Caki2 (cell line): ENCODE data around the gene SLC35B1. TPM values are rescaled to one million over a fixed set of nuclear protein-coding genes. Genes with fewer than 3 reads are reported as not detected.

Experiments used
- DNase-seq: peaks from one replicate; pipeline ENCODE4 v3.0.0-alpha.2; 2015; ENCODE audit warnings: low read depth
- in situ Hi-C: cut with HindIII; loops from 2 replicates; pipeline ENCODE4 v1.10.0; 2016; ENCODE audit warnings: low sequenced_read_pairs, low pct_unique_long_range_greater_than_20kb, mixed read lengths
- total RNA-seq: library from RNA; depleted of rRNA; stranded (reverse); fragments of >200 nt; shearing (Covaris generic); gene quantifications from 2 replicates; pipeline ENCODE4 v1.2.3, GENCODE V29; 2014; ENCODE audit warnings: low replicate concordance

Gene SLC35B1
- total RNA-seq, 1 experiment from 2014 or later = 106 TPM

DNA sequence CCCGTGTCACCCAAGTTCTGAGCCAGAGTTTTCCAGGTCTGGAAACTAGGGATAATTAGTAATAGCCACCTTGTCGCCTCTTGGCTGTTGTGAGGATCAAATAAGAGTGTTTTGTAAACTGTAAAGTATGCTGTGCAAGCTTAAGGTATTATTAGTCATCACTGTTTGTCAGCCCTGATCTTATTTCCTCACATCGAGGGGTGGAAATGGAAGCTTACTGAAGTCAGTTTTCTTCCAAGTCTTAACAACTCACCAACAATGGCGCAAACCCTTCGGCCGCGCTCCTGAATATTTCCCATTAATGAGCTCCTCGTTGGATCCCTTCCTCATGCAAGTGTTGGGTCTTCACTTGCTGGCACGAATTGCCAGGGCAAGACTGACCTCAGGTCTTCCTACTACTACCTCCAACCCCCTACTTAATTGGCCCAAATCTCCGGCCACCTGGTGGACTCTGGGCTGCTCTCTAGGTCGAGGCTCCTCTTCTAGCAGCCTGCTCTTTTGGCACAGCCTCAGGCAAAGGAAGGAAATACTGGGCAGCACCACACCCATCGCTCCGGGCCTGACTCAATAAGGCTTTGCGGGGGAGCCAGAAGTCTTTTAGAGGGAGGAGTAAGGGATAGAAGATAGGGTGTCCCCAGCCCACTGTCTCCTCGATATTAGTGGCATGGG lies 885 bp upstream of the SLC35B1 start:
- in situ Hi-C loops = no loop called here
- peak; percentile 14 for DNase-seq

DNA sequence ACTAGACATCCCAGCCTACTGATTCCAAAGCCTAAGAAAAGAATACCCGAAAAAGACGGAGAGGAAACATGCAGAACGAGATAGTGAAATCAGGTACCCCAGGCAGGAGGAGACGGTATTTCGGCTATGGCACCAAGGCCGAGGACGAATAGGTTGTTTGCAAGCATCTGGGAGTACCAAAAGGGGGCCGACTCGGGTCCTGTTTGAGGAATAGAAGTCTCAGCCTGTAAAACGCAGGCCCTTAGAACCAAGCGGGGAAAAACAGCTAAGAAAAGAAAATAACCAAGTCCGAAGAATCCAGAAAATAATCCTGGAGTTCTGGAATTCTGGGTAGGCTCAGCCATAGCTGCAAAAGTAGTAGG lies 537 bp downstream of the SLC35B1 start:
- in situ Hi-C loops = no loop called here
- no peak for DNase-seq

DNA sequence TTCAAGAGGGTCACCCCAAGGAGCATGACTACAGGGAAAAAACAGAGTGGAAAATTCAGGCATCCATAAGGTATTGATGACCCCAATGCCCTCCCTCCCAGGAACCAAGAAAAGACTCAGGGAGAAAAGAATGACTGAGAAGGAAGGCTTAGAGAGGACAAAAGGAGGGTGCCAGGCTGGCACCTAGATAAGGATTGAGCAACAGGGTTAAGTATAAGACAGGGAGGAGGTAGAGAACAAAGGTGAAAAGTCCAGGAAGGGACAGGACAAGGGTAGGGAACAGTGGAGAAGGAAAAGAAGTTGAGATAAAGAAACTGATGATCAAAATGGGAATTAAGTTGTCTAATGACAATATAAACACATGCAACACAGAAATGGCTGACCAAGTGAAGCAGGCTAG lies 2.5 kb downstream of the SLC35B1 start:
- DNase-seq = no peak
- in situ Hi-C loops = no loop called here

GRCh38 chr17:49703557-49704277 lies 4.0 kb downstream of the SLC35B1 start:
- in situ Hi-C loops = no loop called here
- DNase-seq = peak; percentile 51

DNA sequence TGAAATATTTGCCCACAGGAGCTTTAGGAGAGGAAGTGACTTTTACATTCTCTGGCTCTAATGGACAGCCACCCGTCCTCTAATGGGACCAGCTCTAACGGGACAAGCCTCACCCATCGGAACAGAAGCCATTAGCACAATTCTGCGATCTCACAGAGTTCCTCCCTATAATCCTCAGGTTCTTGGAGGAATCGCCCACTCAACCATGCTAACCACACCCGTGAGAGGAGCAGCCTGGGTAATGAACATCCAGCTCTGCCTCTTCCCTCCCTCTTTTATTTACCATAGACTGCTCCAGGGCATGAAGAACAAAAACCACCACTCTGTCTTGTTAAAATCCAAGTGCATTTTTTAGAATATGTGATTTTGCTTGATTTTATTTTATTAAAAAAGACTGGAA lies 6.8 kb downstream of the SLC35B1 start:
- in situ Hi-C loops = no loop called here
- DNase-seq = no peak

DNA sequence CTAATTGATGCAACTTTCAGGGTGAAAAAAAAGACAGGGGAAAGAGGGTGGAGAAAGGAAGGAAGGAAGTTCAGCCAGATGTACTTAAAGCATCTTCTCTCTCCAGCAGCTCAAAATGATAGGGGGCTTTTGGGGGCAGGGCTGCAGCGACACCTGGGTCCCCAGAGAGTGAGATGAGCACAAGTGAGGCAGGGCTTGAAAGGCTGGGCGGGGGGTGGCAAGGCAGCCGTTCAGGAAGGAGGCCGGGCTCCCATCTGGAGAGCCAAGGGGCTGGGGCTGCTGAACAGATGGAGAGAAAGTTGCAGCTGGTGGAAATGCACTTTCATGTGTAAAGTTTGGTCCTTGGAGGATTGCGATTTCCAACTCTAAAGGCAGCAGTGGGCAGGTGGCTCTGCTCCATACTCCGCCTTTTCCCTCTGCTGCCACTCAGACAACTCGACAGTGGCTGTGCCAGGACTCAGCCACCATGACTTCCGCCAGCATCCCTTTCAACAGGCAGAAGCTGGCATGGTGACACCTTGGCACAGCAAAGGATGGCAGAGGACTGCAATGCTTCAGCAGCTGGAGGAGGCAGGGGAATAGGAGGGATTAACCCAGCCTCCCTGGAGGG lies 7.7 kb downstream of the SLC35B1 start:
- DNase-seq = no peak
- in situ Hi-C loops = no loop called here

GRCh38 chr17:49698005-49698404 lies 9.8 kb downstream of the SLC35B1 start:
- DNase-seq = no peak
- in situ Hi-C loops = no loop called here

DNA sequence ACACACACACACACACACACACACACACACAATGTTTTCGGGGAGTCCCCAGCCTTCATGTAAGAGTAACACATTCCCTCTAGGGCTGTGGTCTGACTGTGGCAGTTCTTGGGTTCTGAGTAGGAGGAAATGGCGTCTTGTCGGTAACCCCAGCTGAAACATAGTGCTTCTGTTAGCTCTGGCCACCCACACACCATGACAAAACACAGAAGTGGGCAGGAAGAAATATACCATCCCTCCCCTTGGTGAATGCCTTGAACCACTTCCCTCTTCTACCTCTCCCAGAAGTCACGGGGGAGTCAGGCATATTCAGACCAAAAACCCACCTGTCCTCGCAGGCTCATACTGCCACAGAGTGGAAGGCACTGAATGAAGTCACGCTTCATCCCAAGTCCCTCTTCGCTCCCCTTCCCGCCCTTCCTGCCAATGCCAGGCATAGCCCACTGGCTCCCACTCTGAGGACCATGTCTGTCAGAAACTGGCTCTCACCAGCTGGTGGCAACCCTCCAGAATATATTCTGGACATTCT lies 11.5 kb downstream of the SLC35B1 start:
- DNase-seq = no peak
- in situ Hi-C loops = no loop called here

GRCh38 chr17:49695698-49696232 lies 12.0 kb downstream of the SLC35B1 start:
- no peak for DNase-seq
- in situ Hi-C loops = no loop called here

- in situ Hi-C loops = no loop called here
Measured at GRCh38 chr17:49694847-49695697, 12.7 kb downstream of the SLC35B1 start.

DNA sequence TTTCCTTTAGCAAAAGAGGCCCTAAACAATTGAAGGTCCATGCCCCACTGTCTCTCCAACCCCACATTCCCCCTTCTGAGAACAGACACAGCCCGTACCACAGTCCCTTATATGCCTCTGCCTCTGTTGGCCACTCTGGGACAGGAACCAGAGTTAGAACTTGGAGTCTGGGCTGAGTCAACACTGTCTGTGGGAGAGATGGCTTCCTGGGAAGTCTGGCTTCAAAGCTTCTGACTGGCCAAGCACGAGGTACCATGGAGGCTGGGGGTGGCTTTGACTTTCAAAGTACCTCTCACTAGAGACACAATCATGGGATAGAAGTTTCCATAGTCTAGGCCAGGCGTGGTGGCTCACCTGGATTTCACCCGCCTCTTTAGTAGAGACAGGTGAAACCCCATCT lies 15.0 kb downstream of the SLC35B1 start:
- DNase-seq = no peak
- in situ Hi-C loops = no loop called here

More at GRCh38 chr17:49694847-49695697, 12.7 kb downstream of the SLC35B1 start:
- DNase-seq = peak; percentile 39

DNA sequence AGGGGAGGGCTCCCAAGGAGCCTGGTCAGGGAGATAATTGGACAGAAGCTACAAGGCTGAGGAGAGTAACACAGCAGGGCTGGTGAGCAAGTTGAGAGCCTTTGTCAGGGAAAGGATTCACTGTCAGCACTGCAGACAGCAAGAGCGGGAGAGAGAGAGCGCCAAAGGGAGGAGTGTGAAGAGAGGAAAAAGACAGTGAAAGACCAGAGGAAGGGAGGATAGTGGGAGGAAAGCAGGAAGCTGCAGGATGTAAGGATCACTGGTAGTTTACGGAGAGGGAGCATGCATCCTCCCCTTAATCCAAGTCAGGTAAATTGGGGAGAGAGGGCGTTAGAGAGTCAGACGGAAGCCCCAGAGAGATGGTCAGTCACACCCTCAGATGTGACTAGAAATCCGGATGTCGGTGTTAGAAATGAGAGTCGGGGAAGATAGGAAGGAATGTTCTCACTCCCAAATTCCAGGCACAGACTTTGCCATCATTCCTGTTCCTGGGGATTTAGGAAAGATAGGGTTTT lies 16.0 kb downstream of the SLC35B1 start:
- in situ Hi-C loops = no loop called here
- no peak for DNase-seq

- no peak for DNase-seq
- in situ Hi-C loops = no loop called here
Measured at GRCh38 chr17:49691086-49691676, 16.6 kb downstream of the SLC35B1 start.

- in situ Hi-C loops = no loop called here
- no peak for DNase-seq
Measured at GRCh38 chr17:49690256-49690655, 17.5 kb downstream of the SLC35B1 start.

DNA sequence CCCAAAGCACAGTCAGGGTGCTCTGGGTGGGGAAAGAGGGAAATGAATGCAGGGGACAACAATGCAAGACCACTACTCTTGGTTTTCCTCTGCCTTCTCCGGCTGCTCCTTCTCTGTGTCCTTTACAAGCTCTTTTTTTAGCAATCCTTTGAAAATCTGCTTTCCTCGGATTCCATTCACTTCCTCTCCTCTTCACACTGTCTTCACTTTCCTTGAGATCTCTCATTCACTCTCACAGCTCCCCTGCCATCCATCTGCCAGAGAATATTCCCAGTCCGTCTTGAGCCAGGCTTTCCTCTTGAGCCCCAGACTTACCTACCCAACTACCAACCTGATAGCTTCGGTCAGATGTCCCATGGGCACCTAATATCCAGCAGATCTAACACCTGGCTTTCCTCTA lies 18.9 kb downstream of the SLC35B1 start:
- no peak for DNase-seq
- in situ Hi-C loops = no loop called here

- DNase-seq = no peak
- in situ Hi-C loops = no loop called here
Measured at GRCh38 chr17:49687878-49688491, 19.8 kb downstream of the SLC35B1 start.
